NCI-H1048 (cell line): ENCODE data around the gene LNPK.
"Not testable (repeated sequence)": the region's sequence is repeated elsewhere in the genome, so short reads cannot be mapped to it uniquely, and the experiment has no call there.

ENCODE experiments used
- DNase-seq: peaks from one replicate; lab custom pipeline; 2025; lab: John Stamatoyannopoulos, UW

Gene LNPK

DNA sequence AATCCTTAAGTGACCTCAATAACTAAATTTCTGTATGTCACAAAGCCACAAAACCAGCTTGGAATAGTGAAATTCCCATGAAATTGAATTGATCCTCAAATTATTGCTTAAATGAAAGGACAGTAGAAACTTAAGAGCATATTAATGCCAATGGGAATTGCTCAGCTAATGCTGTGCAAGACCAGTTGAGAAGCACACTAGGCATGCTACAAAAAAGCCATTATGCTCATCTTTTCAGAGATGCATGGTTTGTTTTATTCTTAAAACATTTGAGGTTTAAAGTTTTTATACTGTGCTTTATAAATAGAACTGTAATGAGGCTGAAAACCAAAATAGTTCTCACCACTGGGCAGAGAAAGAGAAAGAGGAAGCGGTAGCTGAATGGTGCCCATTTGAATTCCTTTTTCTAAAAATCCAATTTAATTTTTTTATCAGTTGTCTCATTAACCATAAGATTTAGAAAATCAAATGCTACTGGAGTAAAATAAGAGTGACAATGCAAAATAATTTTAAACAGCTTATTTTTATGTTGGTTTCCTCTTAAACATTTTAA is 98.6 kb downstream of the LNPK start:
- DNase-seq: no peak

DNA sequence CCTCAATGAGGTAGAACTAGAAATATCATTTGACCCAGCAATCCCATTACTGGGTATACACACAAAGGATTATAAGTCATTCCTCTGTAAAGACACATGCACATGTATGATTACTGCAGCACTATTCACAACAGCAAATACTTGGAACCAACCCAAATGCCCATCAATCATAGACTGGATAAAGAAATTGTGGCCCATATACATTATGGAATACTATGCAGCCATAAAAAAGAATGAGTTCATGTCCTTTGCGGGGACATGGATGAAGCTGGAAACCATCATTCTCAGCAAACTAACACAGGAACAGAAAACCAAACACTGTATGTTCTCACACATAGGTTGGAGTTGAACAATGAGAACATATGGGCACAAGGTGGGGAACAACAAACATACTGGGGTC is 106.1 kb downstream of the LNPK start:
- DNase-seq: not testable (repeated sequence)

DNA sequence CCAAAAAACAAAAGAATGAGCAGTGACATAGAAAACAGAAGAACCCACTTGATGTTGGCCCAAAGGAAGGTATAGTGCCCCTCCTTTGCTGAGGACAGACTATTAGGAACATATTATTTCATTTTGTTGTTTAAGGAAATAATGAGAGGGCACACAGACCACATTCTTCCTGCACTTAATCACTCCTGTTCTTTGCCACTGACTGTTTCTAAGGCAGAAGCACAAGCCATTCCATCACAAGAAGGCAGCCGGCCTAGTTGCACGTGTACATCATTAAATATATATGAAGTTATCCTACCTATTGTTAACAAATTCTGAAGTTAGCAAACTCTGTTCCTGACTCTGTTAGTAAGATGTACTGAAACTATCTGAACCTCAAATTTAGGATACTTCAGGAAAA is 110.0 kb downstream of the LNPK start:
- no peak for DNase-seq

DNA sequence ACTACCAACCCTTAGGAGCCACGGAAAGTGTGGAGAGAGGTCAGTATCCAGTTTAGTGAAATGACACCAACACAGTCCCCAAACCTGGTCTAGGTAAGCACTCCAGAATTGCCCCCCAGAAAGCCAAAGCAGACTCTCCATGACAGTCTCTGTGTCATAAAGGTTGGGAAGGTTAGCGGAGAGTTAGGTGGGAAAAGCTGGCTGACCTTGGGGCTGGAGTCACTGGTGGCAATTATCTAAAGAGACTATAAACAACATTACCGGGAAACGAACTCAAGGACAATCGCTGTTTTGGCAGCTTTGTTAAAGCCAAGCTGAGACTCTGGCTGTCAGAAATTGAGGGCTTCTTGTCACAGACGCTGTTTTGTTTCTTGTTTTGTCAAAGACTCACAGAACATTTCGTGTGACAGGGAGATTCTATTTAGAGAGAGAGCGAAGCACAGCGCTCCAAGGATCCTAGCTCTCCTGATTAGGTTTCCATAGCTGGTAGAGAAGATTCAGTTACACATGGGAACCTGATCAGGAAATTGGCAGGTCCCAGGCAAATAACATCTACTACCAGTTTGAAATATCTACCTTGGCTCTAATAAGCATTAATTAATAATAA is 111.3 kb downstream of the LNPK start:
- no peak for DNase-seq

DNA sequence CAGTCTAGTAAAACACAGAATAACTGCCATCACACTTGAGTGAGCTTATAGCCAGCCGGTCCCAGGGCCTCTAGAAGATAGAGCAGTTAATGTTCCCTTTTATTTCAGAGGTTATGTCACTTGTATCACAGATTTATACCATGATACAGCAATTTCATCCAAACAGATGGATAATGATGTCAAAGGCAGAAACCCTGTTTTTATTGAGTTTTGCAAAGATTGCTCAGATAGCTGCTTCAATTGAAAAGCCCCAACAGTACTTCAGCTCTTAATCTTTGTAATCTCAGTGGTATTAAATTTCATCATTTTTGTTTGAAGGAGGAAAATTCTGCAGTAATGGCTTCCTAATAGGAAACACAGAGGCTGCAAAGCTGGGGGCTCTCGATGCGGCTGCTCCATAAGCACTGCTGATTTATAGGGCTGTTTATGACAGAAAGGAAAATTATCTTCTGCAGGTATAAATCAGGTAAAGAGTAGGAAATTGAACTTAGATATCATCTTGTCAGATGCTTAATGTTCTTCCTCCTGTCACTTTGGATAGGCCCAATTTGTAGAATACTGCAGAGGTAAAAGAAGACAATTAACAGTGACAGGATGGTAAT is 112.3 kb downstream of the LNPK start:
- no peak for DNase-seq

DNA sequence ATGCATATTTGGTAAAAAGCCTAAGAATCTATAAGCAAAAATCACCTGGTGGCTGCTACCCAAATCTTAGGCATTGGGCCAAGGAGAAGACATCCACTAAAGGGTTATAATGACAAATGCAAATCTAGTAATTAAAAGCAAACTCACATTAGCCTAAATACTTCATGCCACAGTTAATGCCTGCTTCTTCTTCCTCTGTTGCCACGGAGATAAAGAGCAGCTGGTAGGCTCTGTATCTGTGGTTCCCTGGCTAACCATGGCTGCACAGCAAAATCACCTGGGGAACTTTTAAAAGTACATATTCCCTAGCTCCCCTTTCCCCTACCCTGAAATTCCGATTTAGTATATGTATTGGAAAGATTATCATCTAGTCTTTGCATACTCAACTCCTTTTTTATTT is 114.3 kb downstream of the LNPK start:
- DNase-seq: no peak

DNA sequence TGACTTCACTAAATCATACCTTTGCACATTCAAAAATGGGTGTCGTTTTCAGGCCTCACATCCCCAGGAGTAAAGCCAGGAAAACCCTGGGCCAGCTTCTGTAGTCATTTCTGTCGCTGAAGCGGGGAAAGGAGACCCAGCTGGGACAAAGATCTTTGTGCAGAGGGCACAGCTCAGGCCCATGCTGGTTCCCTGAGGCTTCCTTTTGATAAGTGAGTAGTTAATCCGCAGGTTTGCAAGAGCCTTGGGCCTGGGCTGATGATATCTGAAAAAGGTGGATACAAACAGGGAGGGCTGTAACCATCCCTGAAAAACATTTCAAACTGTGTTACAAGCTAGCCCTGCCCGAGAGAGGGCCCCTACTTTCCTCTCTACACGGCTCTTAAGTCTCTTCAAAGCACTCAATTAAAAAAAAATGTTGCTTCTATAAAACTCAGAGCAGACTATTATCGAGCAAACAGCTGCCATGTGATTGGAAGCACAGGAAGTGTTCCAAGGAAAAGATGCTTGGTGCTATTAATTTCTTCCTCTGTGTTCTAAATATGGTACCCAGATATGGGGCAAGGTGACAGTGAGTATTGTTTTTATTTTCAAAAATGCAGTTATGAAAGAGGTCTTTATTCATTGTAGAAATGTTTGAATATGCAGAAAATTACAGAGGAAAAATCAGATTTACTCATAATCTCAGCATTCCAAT is 117.2 kb downstream of the LNPK start:
- DNase-seq: no peak

DNA sequence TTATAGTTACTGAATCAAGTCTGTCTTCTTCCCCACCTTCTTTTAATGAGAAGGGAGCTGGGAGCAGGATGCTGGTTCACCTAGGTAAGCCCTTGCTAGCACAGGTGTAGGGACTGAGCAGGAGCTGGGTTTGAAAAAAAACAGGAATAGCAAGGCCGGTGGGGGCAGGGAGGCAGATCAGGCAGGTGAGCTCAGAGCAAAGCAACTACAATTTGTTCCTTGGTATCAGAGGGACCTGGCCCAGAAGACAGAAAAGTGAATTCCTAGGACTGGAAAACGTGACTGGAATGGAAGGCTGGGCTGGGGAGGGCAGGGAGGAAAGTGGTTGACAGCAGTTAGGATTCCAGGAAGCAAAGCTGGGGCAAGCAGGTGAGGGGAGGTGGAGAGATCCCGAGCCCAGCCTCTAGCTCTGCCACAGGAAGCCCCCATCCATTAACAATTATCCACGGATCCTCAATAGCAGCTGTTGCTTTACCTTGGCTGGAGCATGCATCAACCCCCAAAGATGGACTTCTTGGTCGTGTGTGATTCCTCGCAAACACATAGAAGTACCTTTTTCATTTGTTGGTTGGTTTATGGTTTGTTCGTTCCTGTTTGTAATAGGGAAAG is 118.4 kb downstream of the LNPK start:
- no peak for DNase-seq

DNA sequence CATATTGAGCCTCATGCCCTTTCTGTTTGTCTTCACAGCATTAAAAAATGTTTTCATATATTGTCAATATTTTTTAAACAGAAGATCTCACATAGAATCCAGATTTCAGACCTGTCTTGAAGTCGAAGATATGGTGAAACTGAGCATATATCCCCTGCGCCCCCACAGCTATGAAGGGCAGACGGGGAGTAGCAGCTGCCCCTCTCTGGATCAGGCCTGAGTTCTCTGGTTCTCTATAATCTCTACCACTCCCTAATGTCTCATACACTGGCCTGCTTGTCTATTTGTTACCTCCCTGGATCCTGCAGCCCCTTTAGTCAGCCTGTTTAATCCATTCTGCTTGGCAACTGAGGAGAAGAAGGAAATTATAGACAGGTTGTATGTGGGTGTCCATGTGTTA is 122.4 kb downstream of the LNPK start:
- DNase-seq: no peak

DNA sequence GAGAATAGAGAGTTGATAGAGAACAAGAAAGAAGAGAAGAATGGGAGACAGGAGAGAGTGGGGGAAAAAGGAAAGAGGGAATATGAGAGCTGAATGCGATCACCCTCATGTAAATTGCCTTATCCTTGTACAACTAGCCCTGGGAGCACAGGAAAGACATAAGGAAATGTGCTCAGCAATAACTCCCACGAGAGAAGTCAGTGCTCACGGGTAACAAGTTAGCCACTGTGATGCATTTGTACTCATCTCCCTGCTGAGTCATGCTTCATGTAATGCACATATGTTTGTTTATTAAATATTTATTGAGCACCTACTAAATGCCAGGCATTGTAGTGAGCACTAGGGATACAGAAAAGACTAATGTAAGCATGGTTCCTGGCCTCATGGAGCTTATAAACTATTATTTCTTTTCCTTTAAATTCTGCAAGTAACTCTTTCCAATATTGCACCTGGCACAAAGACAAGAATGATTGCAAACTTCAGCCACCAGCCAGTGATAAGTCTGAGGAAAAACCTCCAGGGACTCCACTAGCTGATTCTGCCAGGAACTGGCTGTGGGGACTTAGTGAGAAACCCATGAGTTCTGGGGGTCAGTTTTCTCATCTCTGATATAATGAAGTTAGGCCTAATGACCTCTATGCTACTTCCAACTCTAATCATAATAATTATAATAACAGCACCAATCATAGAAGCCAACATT is 124.1 kb downstream of the LNPK start:
- DNase-seq: no peak

DNA sequence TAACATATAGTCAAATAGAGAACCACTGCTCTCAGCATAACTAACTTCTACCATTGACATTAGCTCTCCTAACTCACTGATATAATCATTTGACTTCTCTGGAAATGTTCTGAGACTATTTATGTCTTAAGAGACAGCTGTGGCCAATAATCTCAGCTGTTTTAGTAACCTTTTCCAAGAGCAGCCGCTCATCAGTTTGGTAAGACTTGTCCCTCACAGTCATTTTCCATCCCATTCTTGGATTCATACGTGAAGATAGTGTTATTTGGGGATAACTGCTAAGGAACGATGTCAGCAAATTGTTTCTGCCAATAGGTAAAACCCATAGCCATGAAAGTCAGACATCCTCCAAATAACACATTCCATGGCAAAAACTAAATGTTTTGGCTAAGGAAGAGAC is 127.8 kb downstream of the LNPK start:
- DNase-seq: no peak
